IPS DF 4.7 (cell line): ENCODE results near the gene CACNB3.
"Not testable (repeated sequence)": the region's sequence is repeated elsewhere in the genome, so short reads cannot be mapped to it uniquely, and the experiment has no call there.

ENCODE experiments used
- DNase-seq: peaks from one replicate; pipeline ENCODE4 v3.0.0-alpha.2; 2013; ENCODE audit warnings: low spot score; ENCODE audit errors: extremely low read depth

CACNB3 gene

DNA sequence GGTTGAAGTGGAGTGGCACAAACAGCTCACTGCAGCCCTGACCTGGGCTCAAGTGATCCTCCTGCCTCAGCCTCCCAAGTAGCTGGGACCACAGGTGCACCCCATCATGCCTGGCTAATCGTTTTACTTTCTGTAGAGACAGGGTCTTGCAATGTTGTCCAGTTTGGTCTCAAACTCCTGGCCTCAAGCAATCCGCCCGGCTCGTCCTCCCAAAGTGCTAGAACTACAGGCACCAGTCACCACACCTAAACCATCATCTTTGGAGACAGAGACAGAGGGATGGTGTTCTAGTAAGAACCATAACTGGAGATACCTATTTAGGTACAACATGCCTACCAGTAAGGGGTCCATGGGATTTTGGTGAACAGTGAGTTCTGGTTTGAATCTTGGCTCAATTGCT lies 36.2 kb downstream of the CACNB3 start:
- no peak for DNase-seq

DNA sequence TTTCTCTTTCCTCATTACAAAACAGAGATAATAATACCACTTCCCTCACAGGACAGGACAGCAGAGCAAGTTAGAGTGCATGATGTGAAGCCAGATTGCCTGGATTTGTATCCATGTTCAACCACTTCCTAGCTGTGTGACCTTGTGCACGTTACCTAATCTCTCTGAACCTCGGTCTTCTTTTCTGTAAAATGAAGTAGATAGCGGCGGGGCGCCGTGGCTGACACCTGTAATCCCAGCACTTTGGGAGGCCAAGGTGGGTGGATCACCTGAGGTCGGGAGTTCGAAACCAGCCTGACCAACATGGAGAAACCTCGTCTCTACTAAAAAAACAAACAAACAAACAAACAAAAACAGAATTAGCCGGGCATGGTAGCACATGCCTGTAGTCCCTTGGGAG lies 36.6 kb downstream of the CACNB3 start:
- DNase-seq = not testable (repeated sequence)

DNA sequence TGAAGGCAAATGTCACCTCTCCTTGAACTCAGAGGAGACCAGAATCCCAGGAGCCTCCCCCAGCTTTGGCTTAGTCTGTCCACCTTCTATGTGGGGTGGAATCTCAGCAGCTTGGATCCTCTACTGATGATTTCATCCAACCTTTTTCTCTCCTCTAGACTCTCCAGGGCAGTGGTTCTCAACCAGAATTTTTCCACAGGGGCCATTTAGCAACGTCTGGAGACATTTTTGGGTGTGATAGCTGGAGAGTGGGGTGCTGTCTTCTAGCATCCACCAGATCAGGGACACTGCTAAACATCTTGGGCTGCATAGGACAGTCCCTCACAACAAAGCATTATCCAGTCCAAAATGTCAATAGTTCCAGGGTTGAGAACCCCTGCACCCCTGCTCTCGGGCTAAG lies 38.1 kb downstream of the CACNB3 start:
- DNase-seq = no peak

GRCh38 chr12:48857278-48857994 lies 39.1 kb downstream of the CACNB3 start:
- no peak for DNase-seq

- no peak for DNase-seq
Observed at GRCh38 chr12:48858043-48858442, 39.7 kb downstream of the CACNB3 start.

DNA sequence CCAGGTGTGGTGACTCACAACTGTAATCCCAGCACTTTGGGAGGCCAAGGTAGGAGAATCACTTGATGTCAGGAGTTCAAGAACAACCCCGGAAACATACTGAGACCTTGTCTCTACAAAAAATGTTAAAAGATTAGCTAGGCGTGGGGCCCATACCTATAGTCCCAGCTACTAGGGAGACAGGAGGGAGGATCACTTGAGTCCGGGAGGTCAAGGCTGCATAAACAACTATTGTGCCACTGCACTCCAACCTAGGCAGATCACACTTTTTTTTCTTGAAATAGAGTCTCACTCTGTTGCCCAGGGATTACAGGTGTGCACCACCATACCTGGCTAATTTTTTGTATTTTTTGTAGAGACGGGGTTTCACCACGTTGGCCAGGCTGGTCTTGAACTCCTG lies 41.3 kb downstream of the CACNB3 start:
- no peak for DNase-seq

DNA sequence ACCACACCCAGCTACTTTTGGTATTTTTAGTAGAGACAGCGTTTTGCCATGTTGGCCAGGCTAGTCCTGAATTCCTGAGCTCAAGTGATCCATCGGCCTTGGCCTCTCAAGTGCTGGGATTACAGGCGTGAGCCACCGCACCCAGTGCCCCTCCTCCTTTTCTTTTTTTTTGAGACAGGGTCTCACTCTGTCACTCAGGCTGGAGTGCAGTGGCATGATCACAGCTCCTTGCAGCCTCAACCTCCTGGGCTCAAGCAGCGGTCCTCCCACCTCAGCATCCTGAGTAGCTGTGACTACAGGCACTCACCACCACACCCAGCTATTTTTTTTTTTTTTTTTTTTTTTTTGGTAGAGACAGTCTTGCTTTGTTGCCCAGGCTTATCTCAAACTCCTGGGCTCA lies 41.9 kb downstream of the CACNB3 start:
- DNase-seq = not testable (repeated sequence)

DNA sequence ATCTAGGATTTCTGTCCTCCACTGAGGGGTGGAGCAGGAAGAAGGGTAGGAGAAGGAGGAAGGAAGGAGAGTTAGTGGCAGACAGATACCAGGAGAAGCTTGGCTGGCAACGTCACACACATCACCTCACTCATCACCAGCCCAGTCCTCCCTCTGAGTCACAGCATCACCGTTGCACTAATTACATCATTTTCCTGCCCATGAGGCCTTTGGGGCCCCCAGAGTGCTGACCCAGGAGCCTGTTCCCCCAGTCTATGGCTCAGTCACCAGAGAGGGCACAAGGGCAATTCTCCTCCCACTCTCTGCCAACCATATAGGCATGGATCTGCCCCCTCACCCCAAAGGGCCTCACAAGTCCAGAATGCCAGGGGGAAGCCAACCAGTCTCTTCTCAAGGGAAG lies 42.8 kb downstream of the CACNB3 start:
- DNase-seq = no peak

DNA sequence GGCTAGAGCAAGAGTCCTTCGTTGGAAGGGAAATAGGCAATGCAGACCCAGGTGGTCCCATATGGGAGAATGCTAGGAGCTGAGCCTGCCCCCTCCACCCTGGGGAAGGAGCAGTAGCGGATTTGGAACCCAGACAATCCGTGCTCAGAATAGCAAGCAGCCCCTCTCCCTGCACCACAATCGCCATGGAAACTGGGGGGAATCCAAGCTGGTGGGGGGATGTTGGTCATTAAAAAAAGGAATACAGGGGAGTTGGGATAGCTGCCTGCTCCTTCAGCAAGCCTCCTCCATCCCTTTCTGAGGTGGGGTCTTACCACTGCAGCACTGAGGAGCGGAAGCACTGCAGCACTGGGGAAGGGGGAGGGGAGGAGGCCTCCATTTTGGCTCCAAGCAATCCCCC lies 44.5 kb downstream of the CACNB3 start:
- DNase-seq = no peak

DNA sequence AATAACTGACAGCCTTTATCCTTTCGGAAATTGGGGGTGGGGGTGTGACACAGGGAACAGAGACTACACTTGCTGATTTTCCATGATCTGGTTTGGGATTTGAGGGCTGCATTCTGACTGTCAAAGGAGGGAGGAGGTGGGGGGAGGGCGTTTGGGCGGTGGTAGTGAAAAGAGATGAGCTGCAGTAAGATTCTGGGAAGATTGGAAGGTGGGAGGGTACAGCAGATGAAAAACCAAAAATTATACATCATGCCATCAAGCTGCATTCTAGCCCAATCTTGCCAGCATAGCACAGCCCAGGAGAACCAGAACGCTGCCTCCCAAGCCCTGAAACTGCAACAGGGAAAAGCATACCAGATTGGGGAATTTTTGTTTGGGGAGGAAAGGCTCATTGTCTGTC lies 45.0 kb downstream of the CACNB3 start:
- DNase-seq = no peak

- DNase-seq = peak; percentile 98
Observed at GRCh38 chr12:48865281-48866051, 47.2 kb downstream of the CACNB3 start, which contains the start of gene RND1. Gene RND1, minus strand, starts transcription at chr12:48865870. Its CDS starts 103 bp downstream, at chr12:48865767.

- DNase-seq = no peak
Observed at GRCh38 chr12:48866052-48866711, 47.9 kb downstream of the CACNB3 start.

DNA sequence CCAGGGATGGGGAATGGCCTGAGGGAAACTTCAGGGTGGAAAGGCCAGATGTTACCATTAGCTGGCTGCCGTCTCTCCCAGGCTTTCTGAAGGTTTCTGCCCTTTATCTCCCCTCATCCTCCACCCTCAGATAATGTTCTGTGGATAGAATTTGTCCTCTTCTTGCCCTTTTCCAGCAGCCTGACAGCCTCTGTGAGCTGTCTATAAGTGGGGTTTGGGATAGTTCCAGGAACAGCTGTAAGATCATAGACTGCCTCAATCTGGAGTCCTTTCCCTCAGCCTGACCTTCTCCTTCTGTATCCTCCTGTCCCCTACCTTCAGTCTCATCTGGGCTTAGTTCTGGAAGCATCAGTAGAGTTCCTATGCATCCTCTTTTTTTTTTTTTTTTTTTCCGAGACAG lies 50.2 kb downstream of the CACNB3 start:
- DNase-seq = no peak

DNA sequence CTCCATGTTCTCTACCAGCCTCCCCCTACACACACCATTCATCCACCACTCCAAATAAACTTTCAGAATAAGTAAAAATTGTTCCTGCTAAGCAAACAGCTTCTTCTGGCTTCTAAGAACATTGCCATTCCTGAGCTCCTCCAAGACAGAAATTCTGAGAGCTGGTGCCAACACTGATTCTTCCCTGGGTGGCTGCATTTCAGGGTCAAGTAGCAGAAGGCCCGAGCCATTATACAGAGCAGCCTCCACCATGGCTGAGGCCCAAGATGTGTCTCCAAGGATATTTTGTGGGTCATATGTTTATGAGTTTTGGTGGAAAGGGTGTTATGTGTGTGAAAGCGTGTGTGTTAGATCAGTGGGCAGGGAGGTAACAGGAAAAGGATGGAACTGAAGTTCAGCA lies 50.9 kb downstream of the CACNB3 start:
- DNase-seq = no peak

GRCh38 chr12:48873096-48873495 lies 54.8 kb downstream of the CACNB3 start:
- DNase-seq = no peak

- not testable (repeated sequence) for DNase-seq
Observed at GRCh38 chr12:48873534-48873933, 55.2 kb downstream of the CACNB3 start.

GRCh38 chr12:48875944-48876515 lies 57.7 kb downstream of the CACNB3 start:
- no peak for DNase-seq
